NCI-H128 (cell line): ENCODE data around the gene IL20.
A peak's percentile ranks its signal among the peaks of the same experiment; 100 is the strongest.

Source experiments
- DNase-seq: peaks from one replicate; lab custom pipeline; 2025; ENCODE audit not compliant: unreplicated experiment; lab: John Stamatoyannopoulos, UW

IL20 gene

DNA sequence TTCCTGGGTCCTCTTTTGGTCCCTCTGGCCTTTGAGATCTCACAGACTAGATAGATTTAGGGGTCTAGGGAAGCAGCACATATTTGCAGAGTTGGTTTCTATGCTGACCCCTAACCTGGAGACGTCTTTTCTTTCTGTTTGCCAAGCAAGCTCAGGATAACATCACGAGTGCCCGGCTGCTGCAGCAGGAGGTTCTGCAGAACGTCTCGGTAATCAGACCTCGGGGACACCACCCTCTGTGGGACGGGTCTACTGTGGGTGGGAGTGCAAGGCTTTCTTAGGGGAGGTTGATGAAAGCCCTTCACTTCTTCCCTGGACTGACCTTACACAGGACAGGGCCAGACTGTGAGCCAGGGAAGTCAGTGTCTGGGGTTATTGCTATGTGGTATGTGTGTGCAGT is 34.7 kb downstream of the IL20 start:
- no peak for DNase-seq

DNA sequence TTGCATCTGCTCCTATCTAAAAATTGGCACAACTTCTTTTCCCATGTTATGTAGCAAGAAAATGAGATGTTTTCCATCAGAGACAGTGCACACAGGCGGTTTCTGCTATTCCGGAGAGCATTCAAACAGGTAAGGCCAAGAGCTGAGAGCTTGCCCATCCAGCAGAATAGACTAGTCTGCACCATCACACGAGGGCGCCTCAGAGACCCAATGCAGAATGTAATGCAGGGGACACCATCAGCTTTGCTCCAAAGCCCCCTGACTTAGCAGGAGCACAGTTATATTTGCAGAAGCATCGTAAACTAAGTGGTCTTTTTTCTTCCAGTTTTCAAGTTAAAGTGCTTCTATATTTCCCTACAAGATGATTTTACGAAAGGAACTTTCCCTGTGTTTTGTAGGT is 36.5 kb downstream of the IL20 start:
- no peak for DNase-seq

DNA sequence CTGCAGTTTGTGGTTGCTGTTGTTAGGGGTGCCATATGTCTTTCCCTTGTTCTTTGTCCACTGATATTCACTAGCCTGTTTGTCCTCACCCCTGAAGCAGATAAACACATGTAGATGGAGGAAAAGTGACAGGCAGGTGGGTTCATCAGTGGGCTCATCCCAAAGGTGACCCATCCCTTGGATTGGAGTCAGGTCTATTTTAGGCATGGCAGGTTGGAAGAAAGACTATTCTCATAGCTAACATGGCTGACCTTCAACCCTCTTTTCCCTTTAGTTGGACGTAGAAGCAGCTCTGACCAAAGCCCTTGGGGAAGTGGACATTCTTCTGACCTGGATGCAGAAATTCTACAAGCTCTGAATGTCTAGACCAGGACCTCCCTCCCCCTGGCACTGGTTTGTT is 37.3 kb downstream of the IL20 start:
- DNase-seq = no peak

- DNase-seq = no peak
Measured at GRCh38 chr1:206903687-206904086, 38.3 kb downstream of the IL20 start.

- DNase-seq = no peak
Measured at GRCh38 chr1:206904423-206905142, 39.2 kb downstream of the IL20 start.

- no peak for DNase-seq
Measured at GRCh38 chr1:206905295-206906164, 40.1 kb downstream of the IL20 start.

DNA sequence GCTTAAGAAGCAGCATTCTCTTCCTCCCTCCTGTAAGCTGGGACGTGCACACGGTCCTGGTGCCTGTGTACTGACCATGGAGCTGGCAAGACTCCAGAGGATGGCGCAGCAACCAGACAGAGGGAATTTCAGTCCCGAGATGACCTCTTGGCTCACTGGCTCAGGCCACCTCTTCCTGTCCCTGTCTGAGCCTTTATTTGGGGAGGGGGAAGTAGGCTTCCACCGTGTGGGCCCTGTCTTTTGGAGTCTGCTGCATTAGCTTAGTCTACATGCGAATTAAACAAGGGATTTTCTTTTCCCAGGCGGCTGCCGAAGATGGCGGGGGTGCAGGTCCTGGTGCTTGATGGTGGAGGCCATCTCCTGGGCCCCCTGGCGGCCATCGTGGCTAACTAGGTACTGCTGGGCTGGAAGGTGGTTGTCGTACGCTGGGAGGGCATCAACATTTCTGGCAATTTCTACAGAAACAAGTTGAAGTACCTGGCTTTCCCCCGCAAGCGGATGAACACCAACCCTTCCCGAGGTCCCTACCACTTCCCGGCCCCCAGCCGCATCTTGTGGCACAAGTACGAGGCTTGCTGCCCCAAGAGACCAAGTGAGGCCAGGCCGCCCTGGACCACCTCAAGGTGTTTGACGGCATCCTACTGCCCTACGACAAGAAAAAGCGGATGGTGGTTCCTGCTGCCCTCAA is 42.0 kb downstream of the IL20 start:
- no peak for DNase-seq

GRCh38 chr1:206908038-206908437 is 42.6 kb downstream of the IL20 start:
- no peak for DNase-seq

GRCh38 chr1:206909161-206909882 is 43.9 kb downstream of the IL20 start:
- peak; percentile 72 for DNase-seq

GRCh38 chr1:206909883-206910318 is 44.5 kb downstream of the IL20 start:
- no peak for DNase-seq

- no peak for DNase-seq
Measured at GRCh38 chr1:206911064-206911663, 45.7 kb downstream of the IL20 start.

GRCh38 chr1:206912445-206913095 is 47.1 kb downstream of the IL20 start:
- DNase-seq = peak; percentile 78

DNA sequence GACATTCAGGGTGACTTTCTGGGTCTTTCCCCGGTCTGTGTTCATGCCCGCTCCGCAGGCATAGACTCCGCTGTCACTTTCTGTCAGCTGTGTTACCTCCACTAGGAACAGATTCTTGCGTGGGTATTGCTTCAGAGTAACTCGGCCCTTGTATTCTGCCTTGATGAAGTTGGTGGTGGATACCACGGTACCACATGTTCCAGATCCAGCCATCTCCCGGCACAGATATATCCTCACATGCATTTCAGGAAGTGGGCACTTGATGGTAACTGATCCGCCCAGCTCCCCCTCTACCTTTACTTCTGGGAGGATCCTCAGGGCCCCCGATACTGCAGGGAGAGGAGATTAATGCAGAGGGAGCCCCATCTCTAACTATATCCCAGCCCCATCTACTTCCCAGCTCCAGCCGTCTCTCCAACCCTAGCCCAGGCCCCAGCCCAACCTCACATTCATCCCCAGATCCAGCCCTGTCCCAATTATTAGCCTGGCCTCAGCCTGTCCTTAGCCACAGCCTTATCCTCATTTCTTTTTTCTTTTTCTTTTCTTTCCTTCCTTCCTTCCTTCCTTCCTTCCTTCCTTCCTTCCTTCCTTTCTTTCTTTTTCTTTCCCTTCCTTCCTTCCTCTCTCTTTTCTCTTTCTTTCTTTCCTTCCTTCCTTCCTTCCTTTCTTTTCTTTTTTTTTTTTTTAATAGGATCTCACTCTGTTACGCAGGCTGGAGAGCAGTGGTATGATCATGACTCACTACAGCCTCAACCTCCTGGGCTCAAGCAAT is 48.5 kb downstream of the IL20 start:
- no peak for DNase-seq

GRCh38 chr1:206915030-206915735 is 49.8 kb downstream of the IL20 start:
- no peak for DNase-seq

DNA sequence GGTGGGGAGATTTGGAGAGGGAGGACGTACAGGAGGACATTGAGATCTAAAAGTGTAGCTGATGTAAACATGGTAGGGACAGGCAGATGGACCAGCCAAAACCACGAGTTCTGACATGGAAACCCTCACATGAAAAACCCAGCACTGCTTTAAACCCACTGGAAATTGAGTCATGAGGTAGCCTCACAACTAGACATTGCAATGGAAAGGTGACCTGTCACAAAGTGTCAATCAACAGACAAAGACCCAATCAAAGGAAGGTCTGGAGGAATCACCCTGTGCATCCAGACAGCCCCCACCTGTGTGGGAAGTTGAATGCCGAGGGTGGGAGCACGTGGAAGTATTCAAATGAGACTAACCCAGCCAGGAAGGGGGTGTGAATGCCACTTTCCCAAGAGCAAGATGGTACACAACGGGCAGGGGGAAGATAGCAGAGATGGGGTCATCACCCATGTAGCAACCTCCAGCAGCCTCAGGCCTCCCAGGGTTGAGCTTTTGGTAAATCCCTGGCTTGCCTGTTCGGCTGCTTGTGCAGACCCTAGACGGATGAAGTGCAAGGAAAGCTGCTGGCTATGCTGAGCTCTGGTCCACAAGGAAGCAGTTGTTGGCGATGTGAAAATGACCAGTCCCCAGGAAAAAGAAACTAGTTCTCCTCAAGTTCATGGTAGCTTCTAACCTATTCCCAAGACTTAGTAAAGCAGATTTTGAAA is 50.7 kb downstream of the IL20 start:
- no peak for DNase-seq

GRCh38 chr1:206918076-206918475 is 52.7 kb downstream of the IL20 start:
- DNase-seq = no peak
